NCI-H1092 (cell line): ENCODE data around the gene LEO1.

Experiments used
- DNase-seq: peaks from one replicate; lab custom pipeline; 2025; lab: John Stamatoyannopoulos, UW

LEO1 gene

GRCh38 chr15:51931016-51931415 lies 40.6 kb downstream of the LEO1 start:
- DNase-seq = no peak

GRCh38 chr15:51926809-51927208 lies 44.8 kb downstream of the LEO1 start:
- no peak for DNase-seq

GRCh38 chr15:51924156-51925068 lies 47.2 kb downstream of the LEO1 start:
- no peak for DNase-seq

GRCh38 chr15:51917493-51917892 lies 54.1 kb downstream of the LEO1 start:
- DNase-seq = no peak

- no peak for DNase-seq
Observed at GRCh38 chr15:51912528-51912927, 59.0 kb downstream of the LEO1 start.

- DNase-seq = no peak
Observed at GRCh38 chr15:51909584-51909983, 62.0 kb downstream of the LEO1 start.

GRCh38 chr15:51908316-51908715 lies 63.3 kb downstream of the LEO1 start:
- DNase-seq = no peak

- DNase-seq = no peak
Observed at GRCh38 chr15:51907136-51907862, 64.3 kb downstream of the LEO1 start.

- no peak for DNase-seq
Observed at GRCh38 chr15:51904931-51905330, 66.6 kb downstream of the LEO1 start.

- no peak for DNase-seq
Observed at GRCh38 chr15:51904421-51904820, 67.2 kb downstream of the LEO1 start.

GRCh38 chr15:51889486-51889885 lies 82.1 kb downstream of the LEO1 start:
- DNase-seq = no peak

- no peak for DNase-seq
Observed at GRCh38 chr15:51888593-51889195, 82.9 kb downstream of the LEO1 start.
